ENCODE measurements around the gene ELFN1.

DNA sequence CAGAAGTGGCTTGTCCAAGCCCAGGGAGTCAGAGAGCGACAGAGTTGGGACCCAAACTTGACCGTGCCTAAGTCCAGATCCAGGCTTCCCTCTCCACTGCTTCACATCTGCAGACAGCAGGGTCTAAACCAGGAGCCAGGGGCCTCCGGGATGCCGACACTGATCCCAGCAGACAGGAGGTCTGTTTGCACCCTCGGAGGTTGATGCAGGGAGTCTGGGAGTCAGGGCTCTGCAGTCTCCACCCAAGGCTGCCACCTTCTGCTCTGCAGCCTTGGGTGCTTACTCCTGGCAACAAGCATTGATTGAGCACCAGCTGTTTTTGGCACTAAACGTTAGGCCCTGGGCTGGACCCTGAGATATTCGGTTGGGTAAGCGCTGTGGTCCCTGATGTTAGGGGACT lies 21.0 kb downstream of the ELFN1 start:
- TF ChIP-seq, protein P1, sequence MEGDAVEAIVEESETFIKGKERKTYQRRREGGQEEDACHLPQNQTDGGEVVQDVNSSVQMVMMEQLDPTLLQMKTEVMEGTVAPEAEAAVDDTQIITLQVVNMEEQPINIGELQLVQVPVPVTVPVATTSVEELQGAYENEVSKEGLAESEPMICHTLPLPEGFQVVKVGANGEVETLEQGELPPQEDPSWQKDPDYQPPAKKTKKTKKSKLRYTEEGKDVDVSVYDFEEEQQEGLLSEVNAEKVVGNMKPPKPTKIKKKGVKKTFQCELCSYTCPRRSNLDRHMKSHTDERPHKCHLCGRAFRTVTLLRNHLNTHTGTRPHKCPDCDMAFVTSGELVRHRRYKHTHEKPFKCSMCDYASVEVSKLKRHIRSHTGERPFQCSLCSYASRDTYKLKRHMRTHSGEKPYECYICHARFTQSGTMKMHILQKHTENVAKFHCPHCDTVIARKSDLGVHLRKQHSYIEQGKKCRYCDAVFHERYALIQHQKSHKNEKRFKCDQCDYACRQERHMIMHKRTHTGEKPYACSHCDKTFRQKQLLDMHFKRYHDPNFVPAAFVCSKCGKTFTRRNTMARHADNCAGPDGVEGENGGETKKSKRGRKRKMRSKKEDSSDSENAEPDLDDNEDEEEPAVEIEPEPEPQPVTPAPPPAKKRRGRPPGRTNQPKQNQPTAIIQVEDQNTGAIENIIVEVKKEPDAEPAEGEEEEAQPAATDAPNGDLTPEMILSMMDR (IDR thresholded peaks at IDR 0.05): no peak
- TF ChIP-seq POLR2A (IDR thresholded peaks at IDR 0.05) (no peak), POLR2AphosphoS5 (IDR thresholded peaks at IDR 0.05) (no peak), EP300 (IDR thresholded peaks at IDR 0.05) (no peak)
